Peyer's patch (tissue), 4 donors: Measurements from ENCODE around the gene IMMP2L. TPM values are rescaled to one million over a fixed set of nuclear protein-coding genes. Genes with fewer than 3 reads are reported as not detected.
"Not testable (repeated sequence)": the region's sequence is repeated elsewhere in the genome, so short reads cannot be mapped to it uniquely, and the experiment has no call there.

Experiments
- DNase-seq, 3 donors: peaks; one replicate each; pipeline ENCODE4 v3.0.0-alpha.2; 2017 to 2019
- H3K27ac ChIP-seq, 4 donors: fragments of 200-600 bp; sonication (generic); one replicate each; pipeline ENCODE4 v1.5.1; 2016 to 2019
- H3K27me3 ChIP-seq, 2 donors: fragments of 200-600 bp; sonication (generic); one replicate each; pipeline ENCODE4 v1.5.1; 2019
- H3K36me3 ChIP-seq, 3 donors: fragments of 200-600 bp; sonication (generic); one replicate each; pipeline ENCODE4 v1.5.1; 2016 to 2019
- H3K4me1 ChIP-seq, 4 donors: fragments of 200-600 bp; sonication (generic); one replicate each; pipeline ENCODE4 v1.5.1; 2016 to 2019
- H3K4me3 ChIP-seq, 4 donors: fragments of 200-600 bp; sonication (generic); 1 replicate in 3 of 4; 2 replicates in 1 of 4; pipeline ENCODE4 v1.5.1; 2016 to 2019; ENCODE audit warnings: mild to moderate bottlenecking in 1 of 4
- H3K9me3 ChIP-seq, 4 donors: fragments of 200-600 bp; sonication (generic); one replicate each; pipeline ENCODE4 v1.5.1; 2016 to 2019; ENCODE audit warnings: mild to moderate bottlenecking in 1 of 4
- CTCF ChIP-seq, 6 experiments: fragments of 450-650 bp in 4 of 6; fragments of 200-600 bp in 2 of 6; sonication (generic) in 1 of 6; IDR thresholded peaks; one replicate each; pipeline ENCODE4 v1.5.1; 2017 to 2019; ENCODE audit warnings: antibody characterized with exemption in 6 of 6, mild to moderate bottlenecking in 3 of 6, moderate library complexity in 1 of 6
- POLR2A ChIP-seq, 2 donors: fragments of 450-650 bp; IDR thresholded peaks; one replicate each; pipeline ENCODE4 v1.5.1; 2017; ENCODE audit warnings: antibody characterized with exemption in 2 of 2, mild to moderate bottlenecking in 2 of 2, moderate library complexity in 2 of 2
- total RNA-seq, 4 donors: library from RNA; depleted of rRNA; stranded (reverse); fragments of >200 nt; gene quantifications; one replicate each; pipeline ENCODE4 v1.1.0, GENCODE V29; 2016

IMMP2L gene
- total RNA-seq, 4 donors from 2014 or later, result 5.1 to 16.5 (median 10.9) TPM

- no peak for TF ChIP-seq CTCF (IDR thresholded peaks at IDR 0.05)
- TF ChIP-seq POLR2A (IDR thresholded peaks at IDR 0.05), result no peak
- Histone ChIP-seq H3K4me3 (no peak overlapping the region), H3K4me1 (no peaks in the 10 kb centered on the region), H3K9me3 (peaks cover 0 to 9% (median 0%) of the 10 kb centered on the region in 4 donors), H3K36me3 (no peaks in the 10 kb centered on the region), H3K27me3 (no peaks in the 10 kb centered on the region), H3K27ac (no peak overlapping the region)
- DNase-seq, result no peak
These were observed 892.9 kb downstream of the IMMP2L start for GRCh38 chr7:110669410-110669809.

- no peak for DNase-seq
- no peak for TF ChIP-seq CTCF (IDR thresholded peaks at IDR 0.05)
- no peak for TF ChIP-seq POLR2A (IDR thresholded peaks at IDR 0.05)
- Histone ChIP-seq H3K36me3 (no peaks in the 10 kb centered on the region), H3K4me3 (no peak overlapping the region), H3K9me3 (peaks cover 0 to 8% (median 3%) of the 10 kb centered on the region in 4 donors), H3K27ac (no peak overlapping the region), H3K27me3 (no peaks in the 10 kb centered on the region), H3K4me1 (no peaks in the 10 kb centered on the region)
These were observed 897.5 kb downstream of the IMMP2L start for GRCh38 chr7:110664803-110665202.

GRCh38 chr7:110660637-110661036 lies 901.7 kb downstream of the IMMP2L start:
- H3K4me1 ChIP-seq, H3K4me3 ChIP-seq, H3K36me3 ChIP-seq, H3K27me3 ChIP-seq, DNase-seq, H3K27ac ChIP-seq: not testable (repeated sequence)
- H3K9me3 ChIP-seq, result peaks cover 0 to 13% (median 4%) of the 10 kb centered on the region in 4 donors

GRCh38 chr7:110650328-110650727 lies 912.0 kb downstream of the IMMP2L start:
- no peak overlapping the region for H3K27ac ChIP-seq
- DNase-seq, result no peak

GRCh38 chr7:110647266-110647665 lies 915.0 kb downstream of the IMMP2L start:
- DNase-seq, result no peak
- TF ChIP-seq CTCF (IDR thresholded peaks at IDR 0.05) (no peak), POLR2A (IDR thresholded peaks at IDR 0.05) (no peak)

More at GRCh38 chr7:110650328-110650727, 912.0 kb downstream of the IMMP2L start:
- H3K36me3 ChIP-seq, result no peaks in the 10 kb centered on the region
- no peaks in the 10 kb centered on the region for H3K27me3 ChIP-seq
- no peaks in the 10 kb centered on the region for H3K4me1 ChIP-seq
- no peak overlapping the region for H3K4me3 ChIP-seq
- TF ChIP-seq CTCF (IDR thresholded peaks at IDR 0.05) (no peak), POLR2A (IDR thresholded peaks at IDR 0.05) (no peak)
- H3K9me3 ChIP-seq, result no peaks in the 10 kb centered on the region

GRCh38 chr7:110646804-110647203 lies 915.5 kb downstream of the IMMP2L start:
- H3K27me3 ChIP-seq, result no peaks in the 10 kb centered on the region
- DNase-seq, result no peak
- TF ChIP-seq CTCF (IDR thresholded peaks at IDR 0.05) (no peak), POLR2A (IDR thresholded peaks at IDR 0.05) (no peak)
- no peak overlapping the region for H3K27ac ChIP-seq
- no peak overlapping the region for H3K4me3 ChIP-seq
- no peaks in the 10 kb centered on the region for H3K4me1 ChIP-seq
- H3K9me3 ChIP-seq, result no peaks in the 10 kb centered on the region
- H3K36me3 ChIP-seq, result no peaks in the 10 kb centered on the region

More at GRCh38 chr7:110647266-110647665, 915.0 kb downstream of the IMMP2L start:
- Histone ChIP-seq H3K27ac (no peak overlapping the region), H3K27me3 (no peaks in the 10 kb centered on the region), H3K4me3 (no peak overlapping the region), H3K4me1 (no peaks in the 10 kb centered on the region), H3K9me3 (no peaks in the 10 kb centered on the region), H3K36me3 (no peaks in the 10 kb centered on the region)
